ENCODE measurements around the gene IER5. TPM values are rescaled to one million over a fixed set of nuclear protein-coding genes. Genes with fewer than 3 reads are reported as not detected.

IER5 gene
- total RNA-seq, 1 experiment from 2014 or later, result 30.5 TPM

DNA sequence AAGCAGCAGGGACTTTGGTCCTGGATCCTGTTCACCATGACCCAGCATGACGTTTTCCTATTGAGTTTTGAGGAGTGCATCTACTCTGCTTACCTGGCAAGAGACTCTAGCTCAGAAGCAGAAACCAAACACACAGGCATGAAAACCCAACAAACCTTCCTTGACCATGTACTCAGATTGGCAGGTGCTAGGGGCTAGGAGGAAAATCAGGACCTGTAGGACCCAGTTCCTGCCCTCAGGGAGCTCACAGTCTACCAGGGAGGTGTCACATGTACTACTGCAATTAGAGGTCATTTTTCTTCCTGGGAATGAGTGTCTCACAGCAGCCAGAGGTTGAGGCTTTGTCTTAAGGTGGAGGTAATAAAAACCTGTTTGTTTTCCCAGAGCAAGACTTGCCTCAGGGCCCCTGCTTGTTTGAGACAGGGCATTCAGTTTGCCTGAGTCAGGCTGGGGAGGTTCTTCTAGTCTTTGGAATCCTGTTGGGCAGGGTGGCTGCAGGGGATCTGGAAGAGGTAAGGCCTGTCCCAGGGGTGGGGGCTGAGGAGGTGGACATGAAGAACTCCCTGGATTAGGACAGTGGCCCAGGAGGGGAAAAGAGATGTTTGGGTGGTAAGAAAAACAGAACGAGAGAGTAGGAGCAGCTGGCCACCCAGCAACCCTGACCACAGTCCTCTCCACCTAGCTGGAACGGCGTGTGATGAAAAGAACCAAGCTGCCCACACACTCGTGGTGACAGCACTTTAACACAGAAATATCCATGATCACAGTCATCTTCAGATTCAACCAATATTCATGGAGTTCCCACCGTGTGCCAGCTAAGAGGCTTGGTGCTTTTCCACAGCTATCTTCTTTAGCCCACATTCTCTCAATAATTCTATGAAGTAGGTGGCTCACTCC lies 30.8 kb downstream of the IER5 start:
- Histone ChIP-seq H3K27me3 (ENCODE audit: insufficient read depth, low read length) (no peaks in the 10 kb centered on the region), H4K20me1 (ENCODE audit: insufficient read depth) (no peaks in the 10 kb centered on the region), H3K27ac (ENCODE audit: low read depth, low read length) (peak overlapping the region; percentile 43), H3K36me3 (ENCODE audit: control insufficient read depth in 1 of 2, insufficient read depth in 2 of 2, low read length in 2 of 2) (no peaks in the 10 kb centered on the region), H2AFZ (ENCODE audit: low read depth, low read length, poor library complexity, severe bottlenecking) (peak overlapping the region; percentile 56), H3K4me1 (ENCODE audit: control insufficient read depth in 1 of 2, insufficient read depth in 2 of 2, low read length in 2 of 2) (peaks cover 46 to 70% of the 10 kb centered on the region in 2 experiments), H3K4me3 (replicated peaks in 1 of 2; ENCODE audit: low read depth in 1 of 2, low read length in 2 of 2) (no peak overlapping the region), H3K4me2 (ENCODE audit: low read length) (peak overlapping the region; percentile 54), H3K9me3 (ENCODE audit: control insufficient read depth in 1 of 2, insufficient read depth in 1 of 2, low read depth in 1 of 2, low read length in 2 of 2) (no peaks in the 10 kb centered on the region), H3K9me2 (ENCODE audit: insufficient read depth) (no peaks in the 10 kb centered on the region), H3K9ac (ENCODE audit: low read length) (peak overlapping the region; percentile 22), H3K79me2 (ENCODE audit: insufficient read depth, low read length) (no peaks in the 10 kb centered on the region)
- intact Hi-C loops (cut with micrococcal nuclease), result no loop called here
- no TSS peak for BruUV-seq (replicated peaks)
- RAD21 ChIA-PET (ENCODE audit: low non-redundant PET in 1 of 2, low total read pairs in 2 of 2, uncharacterized antibody in 2 of 2, unreplicated experiment in 2 of 2), result no interaction called here
- ATAC-seq (peak; percentile 36), DNase-seq (ENCODE audit: low read depth, low spot score) (peak; percentile 57)
- POLR2A ChIA-PET, result interaction anchor here (1.4 to 2.7 kb wide), 2 partner anchors 8 to 12 kb away, joined by 3 to 11 read pairs; no protein-coding TSS in a partner anchor
- CTCF ChIA-PET, result no interaction called here
- no peak; the same call in 1 of the 2 replicates for TF ChIP-seq RAD21 (IDR thresholded peaks at IDR 0.05; ENCODE audit: low read depth)
- no peak for TF ChIP-seq POLR2A (IDR thresholded peaks at IDR 0.05; ENCODE audit: borderline replicate concordance, extremely low read depth, insufficient read depth, insufficient read length)
- TF ChIP-seq SIN3A (IDR thresholded peaks at IDR 0.05; ENCODE audit: low read depth), result no peak
- TF ChIP-seq CBX3 (IDR thresholded peaks at IDR 0.05; ENCODE audit: low read depth), result no peak
- no peak for TF ChIP-seq ATF3 (IDR thresholded peaks at IDR 0.05)
- no peak for TF ChIP-seq EZH2 (IDR thresholded peaks at IDR 0.05)
- no peak for TF ChIP-seq FOSL1 (IDR thresholded peaks at IDR 0.05; ENCODE audit: low read depth)
- TF ChIP-seq ELF1 (IDR thresholded peaks at IDR 0.05; ENCODE audit: borderline replicate concordance, low read depth), result no peak
- peak; percentile 30 for TF ChIP-seq YY1 (IDR thresholded peaks at IDR 0.05; ENCODE audit: extremely low read depth, insufficient replicate concordance, low read depth, low read length)
- TF ChIP-seq SRF (IDR thresholded peaks at IDR 0.05; ENCODE audit: low read depth), result no peak
- TF ChIP-seq EGR1 (IDR thresholded peaks at IDR 0.05; ENCODE audit: low read depth), result no peak
- TF ChIP-seq, protein P1, sequence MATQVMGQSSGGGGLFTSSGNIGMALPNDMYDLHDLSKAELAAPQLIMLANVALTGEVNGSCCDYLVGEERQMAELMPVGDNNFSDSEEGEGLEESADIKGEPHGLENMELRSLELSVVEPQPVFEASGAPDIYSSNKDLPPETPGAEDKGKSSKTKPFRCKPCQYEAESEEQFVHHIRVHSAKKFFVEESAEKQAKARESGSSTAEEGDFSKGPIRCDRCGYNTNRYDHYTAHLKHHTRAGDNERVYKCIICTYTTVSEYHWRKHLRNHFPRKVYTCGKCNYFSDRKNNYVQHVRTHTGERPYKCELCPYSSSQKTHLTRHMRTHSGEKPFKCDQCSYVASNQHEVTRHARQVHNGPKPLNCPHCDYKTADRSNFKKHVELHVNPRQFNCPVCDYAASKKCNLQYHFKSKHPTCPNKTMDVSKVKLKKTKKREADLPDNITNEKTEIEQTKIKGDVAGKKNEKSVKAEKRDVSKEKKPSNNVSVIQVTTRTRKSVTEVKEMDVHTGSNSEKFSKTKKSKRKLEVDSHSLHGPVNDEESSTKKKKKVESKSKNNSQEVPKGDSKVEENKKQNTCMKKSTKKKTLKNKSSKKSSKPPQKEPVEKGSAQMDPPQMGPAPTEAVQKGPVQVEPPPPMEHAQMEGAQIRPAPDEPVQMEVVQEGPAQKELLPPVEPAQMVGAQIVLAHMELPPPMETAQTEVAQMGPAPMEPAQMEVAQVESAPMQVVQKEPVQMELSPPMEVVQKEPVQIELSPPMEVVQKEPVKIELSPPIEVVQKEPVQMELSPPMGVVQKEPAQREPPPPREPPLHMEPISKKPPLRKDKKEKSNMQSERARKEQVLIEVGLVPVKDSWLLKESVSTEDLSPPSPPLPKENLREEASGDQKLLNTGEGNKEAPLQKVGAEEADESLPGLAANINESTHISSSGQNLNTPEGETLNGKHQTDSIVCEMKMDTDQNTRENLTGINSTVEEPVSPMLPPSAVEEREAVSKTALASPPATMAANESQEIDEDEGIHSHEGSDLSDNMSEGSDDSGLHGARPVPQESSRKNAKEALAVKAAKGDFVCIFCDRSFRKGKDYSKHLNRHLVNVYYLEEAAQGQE (IDR thresholded peaks at IDR 0.05; ENCODE audit: low read depth), result no peak
- TF ChIP-seq JUND (IDR thresholded peaks at IDR 0.05), result no peak; the same call in none of the 2 replicates
- 0 out of 2 replicates have a peak, but pooled peaks have one; percentile 16 for TF ChIP-seq POLR2AphosphoS5 (IDR thresholded peaks at IDR 0.05; ENCODE audit: low read depth, low read length)
- no peak for TF ChIP-seq TCF7L2 (IDR thresholded peaks at IDR 0.05; ENCODE audit: borderline replicate concordance, extremely low read depth, insufficient read depth, insufficient read length)
- no peak for TF ChIP-seq ZBTB33 (IDR thresholded peaks at IDR 0.05; ENCODE audit: extremely low read depth, insufficient replicate concordance, low read length)
- no peak; the same call in 1 of the 2 replicates for TF ChIP-seq CEBPB (IDR thresholded peaks at IDR 0.05; ENCODE audit: low read depth)
- TF ChIP-seq ZFX (IDR thresholded peaks at IDR 0.05), result no peak
- TF ChIP-seq ZNF274 (IDR thresholded peaks at IDR 0.05; ENCODE audit: low read depth, low read length), result no peak
- no peak for TF ChIP-seq EZH2phosphoT487 (IDR thresholded peaks at IDR 0.05; ENCODE audit: borderline replicate concordance)
